Right cardiac atrium (tissue), 5 donors: ENCODE results near the gene ZC3H4. TPM values are rescaled to one million over a fixed set of nuclear protein-coding genes. Genes with fewer than 3 reads are reported as not detected.
"Not testable (repeated sequence)": the region's sequence is repeated elsewhere in the genome, so short reads cannot be mapped to it uniquely, and the experiment has no call there.

ENCODE experiments used
- ATAC-seq, 2 donors: fragments of 200-7000 bp; cut with Tn5 transposase; one replicate each; pipeline versions ENCODE4 v1.8.0 to v1.9.1; 2020; ENCODE audit warnings: moderate library complexity in 2 of 2, mild to moderate bottlenecking in 1 of 2
- DNase-seq, 3 donors: peaks; one replicate each; pipeline ENCODE4 v3.0.0-alpha.2; 2020
- H3K27ac ChIP-seq: one replicate; pipeline ENCODE4 v1.5.1; 2013; ENCODE audit warnings: mild to moderate bottlenecking, low read length, control low read depth, moderate library complexity
- H3K27me3 ChIP-seq: one replicate; pipeline ENCODE4 v1.6.1; 2013; ENCODE audit not compliant: control insufficient read depth, insufficient read depth
- H3K4me1 ChIP-seq: one replicate; pipeline ENCODE4 v1.6.1; 2013; ENCODE audit warnings: low read length; ENCODE audit not compliant: control insufficient read depth, insufficient read depth
- H3K4me3 ChIP-seq: one replicate; pipeline ENCODE4 v1.5.1; 2013; ENCODE audit warnings: low read length, control low read depth
- H3K9me3 ChIP-seq: one replicate; pipeline ENCODE4 v1.6.1; 2013; ENCODE audit warnings: low read length; ENCODE audit not compliant: control insufficient read depth
- WGBS: extraction: QIAGEN DNeasy Blood & Tissue Kit; methylation state at CpG from one replicate; pipeline ENCODE4 v1.1.7; 2013; 5-methylcytosine and 5-hydroxymethylcytosine counted together
- intact Hi-C, 4 donors: fragments of 100-400 bp; cut with DNase I; formaldehyde crosslinking; loops; one replicate each; pipeline versions ENCODE4 v1.11.0 to v1.14.0; 2022 to 2023
- polyA plus RNA-seq: library from polyadenylated mRNA; stranded (reverse); fragments of 200-250 nt; gene quantifications from one replicate; pipeline ENCODE4 v1.2.3, GENCODE V29; 2013
- total RNA-seq, 4 donors: library from RNA; stranded (reverse); fragmentation: NEBNext Ultra II Directional; extraction: Animal tissue kit (Norgen Biotek cat#: 25700); gene quantifications; one replicate each; pipeline ENCODE4 v1.2.1, GENCODE V29; 2021
- donor health status: healthy with polysubstance abuse.
- donor health status: DM: no; HTN: yes; CAD: no.
- donor health status: DM: no; HTN: no; CAD: no.
- donor health status: DM: no; HTN: yes; CAD: no; lungs with severe emphysema.
- donor health status: DM: yes; HTN: yes; CAD: no.

ZC3H4 gene
- total and polyA plus RNA-seq, 5 donors: 12.4 to 27.7 (median 26.4) TPM

GRCh38 chr19:47066376-47067214 lies 47.0 kb downstream of the ZC3H4 start:
- no peaks in the 10 kb centered on the region for H3K9me3 ChIP-seq
- no peaks in the 10 kb centered on the region for H3K4me1 ChIP-seq
- peak in 1 of 3 donors; percentile 60 for DNase-seq
- H3K4me3 ChIP-seq: no peak overlapping the region
- intact Hi-C loops: no loop called here
- no peak overlapping the region for H3K27ac ChIP-seq
- peak in 1 of 2 donors; percentile 30 for ATAC-seq
- 94% methylated on average over 61 of the region's 61 CpGs for WGBS
- H3K27me3 ChIP-seq: no peaks in the 10 kb centered on the region

- WGBS: 90% methylated on average over 11 of the region's 11 CpGs
- Histone ChIP-seq H3K4me3 (no peak overlapping the region), H3K4me1 (no peaks in the 10 kb centered on the region), H3K27me3 (no peaks in the 10 kb centered on the region), H3K9me3 (no peaks in the 10 kb centered on the region), H3K27ac (no peak overlapping the region)
- ATAC-seq (no peak), DNase-seq (peak in 2 of 3 donors; percentile 34 to 38)
- intact Hi-C loops: no loop called here
Measured at GRCh38 chr19:47065242-47065641, 48.3 kb downstream of the ZC3H4 start.

- ATAC-seq: no peak
Measured at GRCh38 chr19:47063874-47064273, 49.7 kb downstream of the ZC3H4 start.

GRCh38 chr19:47058621-47059022 lies 55.0 kb downstream of the ZC3H4 start:
- no peaks in the 10 kb centered on the region for H3K4me1 ChIP-seq
- peak in 1 of 2 donors; percentile 60 for ATAC-seq
- peak in 1 of 3 donors; percentile 31 for DNase-seq
- no peak overlapping the region for H3K27ac ChIP-seq
- intact Hi-C loops: no loop called here
- no peak overlapping the region for H3K4me3 ChIP-seq
- H3K27me3 ChIP-seq: no peaks in the 10 kb centered on the region
- no peaks in the 10 kb centered on the region for H3K9me3 ChIP-seq
- WGBS: 48% methylated on average over 11 of the region's 11 CpGs

More at GRCh38 chr19:47063874-47064273, 49.7 kb downstream of the ZC3H4 start:
- H3K4me1 ChIP-seq: no peaks in the 10 kb centered on the region
- peak in 1 of 3 donors; percentile 17 for DNase-seq
- 85% methylated on average over 6 of the region's 6 CpGs for WGBS
- no peaks in the 10 kb centered on the region for H3K9me3 ChIP-seq
- intact Hi-C loops: no loop called here
- H3K4me3 ChIP-seq: no peak overlapping the region
- H3K27me3 ChIP-seq: no peaks in the 10 kb centered on the region
- no peak overlapping the region for H3K27ac ChIP-seq

- no peak overlapping the region for H3K4me3 ChIP-seq
- intact Hi-C loops: no loop called here
- H3K27me3 ChIP-seq: no peaks in the 10 kb centered on the region
- no peaks in the 10 kb centered on the region for H3K9me3 ChIP-seq
- no peak for ATAC-seq
- 62% methylated on average over 2 of the region's 2 CpGs for WGBS
- H3K4me1 ChIP-seq: no peaks in the 10 kb centered on the region
- H3K27ac ChIP-seq: no peak overlapping the region
- no peak for DNase-seq
Measured at GRCh38 chr19:47057328-47057727, 56.2 kb downstream of the ZC3H4 start.

GRCh38 chr19:47056411-47056810 lies 57.2 kb downstream of the ZC3H4 start:
- ATAC-seq: no peak
- Histone ChIP-seq H3K4me3 (no peak overlapping the region), H3K27ac (no peak overlapping the region), H3K9me3 (no peaks in the 10 kb centered on the region), H3K4me1 (no peaks in the 10 kb centered on the region), H3K27me3 (no peaks in the 10 kb centered on the region)
- WGBS: 64% methylated on average over 5 of the region's 5 CpGs
- intact Hi-C loops: no loop called here
- peak in 1 of 3 donors; percentile 8 for DNase-seq

GRCh38 chr19:47050562-47050961 lies 63.0 kb downstream of the ZC3H4 start:
- intact Hi-C loops, DNase-seq, H3K27me3 ChIP-seq, H3K4me1 ChIP-seq, H3K27ac ChIP-seq, ATAC-seq, H3K4me3 ChIP-seq, H3K9me3 ChIP-seq: not testable (repeated sequence)
- 83% methylated on average over 3 of the region's 3 CpGs for WGBS

GRCh38 chr19:47049307-47049700 lies 64.3 kb downstream of the ZC3H4 start:
- WGBS: 54% methylated on average over 9 of the region's 9 CpGs
- H3K9me3 ChIP-seq: no peaks in the 10 kb centered on the region
- no peaks in the 10 kb centered on the region for H3K27me3 ChIP-seq
- no peak overlapping the region for H3K27ac ChIP-seq
- ATAC-seq (no peak), DNase-seq (peak in 1 of 3 donors; percentile 53)
- intact Hi-C loops: no loop called here
- peaks cover 3% of the 10 kb centered on the region for H3K4me1 ChIP-seq
- no peak overlapping the region for H3K4me3 ChIP-seq

- Histone ChIP-seq H3K4me1 (peaks cover 3% of the 10 kb centered on the region), H3K27ac (peak overlapping the region; percentile 72), H3K4me3 (peak overlapping the region; percentile 90), H3K27me3 (no peaks in the 10 kb centered on the region), H3K9me3 (no peaks in the 10 kb centered on the region)
- ATAC-seq: peak; percentile 89
- 3% methylated on average over 42 of the region's 42 CpGs for WGBS
- peak; percentile 85 to 92 (median 92) for DNase-seq
- intact Hi-C loops: no loop called here
Measured at GRCh38 chr19:47047763-47048405, 65.7 kb downstream of the ZC3H4 start.

GRCh38 chr19:47047272-47047762 lies 66.3 kb downstream of the ZC3H4 start:
- Histone ChIP-seq H3K27ac (no peak overlapping the region), H3K4me1 (peaks cover 3% of the 10 kb centered on the region), H3K9me3 (no peaks in the 10 kb centered on the region), H3K4me3 (peak overlapping the region; percentile 90), H3K27me3 (no peaks in the 10 kb centered on the region)
- 87% methylated on average over 13 of the region's 13 CpGs for WGBS
- DNase-seq: peak in 1 of 3 donors; percentile 54
- intact Hi-C loops: no loop called here
- ATAC-seq: no peak

- WGBS: 91% methylated on average over 45 of the region's 45 CpGs
- Histone ChIP-seq H3K27ac (no peak overlapping the region), H3K4me3 (no peak overlapping the region), H3K27me3 (no peaks in the 10 kb centered on the region), H3K4me1 (peaks cover 3% of the 10 kb centered on the region), H3K9me3 (no peaks in the 10 kb centered on the region)
- intact Hi-C loops: no loop called here
- no peak for ATAC-seq
- DNase-seq: peak in 1 of 3 donors; percentile 51
Measured at GRCh38 chr19:47045867-47046470, 67.6 kb downstream of the ZC3H4 start.
